Activated T-cell treated with anti-CD3 and anti-CD28 coated beads for 1 hour (primary cell): Measurements from ENCODE around the gene CCDC97.
"Not testable (repeated sequence)": the region's sequence is repeated elsewhere in the genome, so short reads cannot be mapped to it uniquely, and the experiment has no call there.

Experiments used
- DNase-seq: peaks from one replicate; pipeline ENCODE4 v3.0.0-alpha.2; 2020; ENCODE audit warnings: low read depth

The CCDC97 gene

DNA sequence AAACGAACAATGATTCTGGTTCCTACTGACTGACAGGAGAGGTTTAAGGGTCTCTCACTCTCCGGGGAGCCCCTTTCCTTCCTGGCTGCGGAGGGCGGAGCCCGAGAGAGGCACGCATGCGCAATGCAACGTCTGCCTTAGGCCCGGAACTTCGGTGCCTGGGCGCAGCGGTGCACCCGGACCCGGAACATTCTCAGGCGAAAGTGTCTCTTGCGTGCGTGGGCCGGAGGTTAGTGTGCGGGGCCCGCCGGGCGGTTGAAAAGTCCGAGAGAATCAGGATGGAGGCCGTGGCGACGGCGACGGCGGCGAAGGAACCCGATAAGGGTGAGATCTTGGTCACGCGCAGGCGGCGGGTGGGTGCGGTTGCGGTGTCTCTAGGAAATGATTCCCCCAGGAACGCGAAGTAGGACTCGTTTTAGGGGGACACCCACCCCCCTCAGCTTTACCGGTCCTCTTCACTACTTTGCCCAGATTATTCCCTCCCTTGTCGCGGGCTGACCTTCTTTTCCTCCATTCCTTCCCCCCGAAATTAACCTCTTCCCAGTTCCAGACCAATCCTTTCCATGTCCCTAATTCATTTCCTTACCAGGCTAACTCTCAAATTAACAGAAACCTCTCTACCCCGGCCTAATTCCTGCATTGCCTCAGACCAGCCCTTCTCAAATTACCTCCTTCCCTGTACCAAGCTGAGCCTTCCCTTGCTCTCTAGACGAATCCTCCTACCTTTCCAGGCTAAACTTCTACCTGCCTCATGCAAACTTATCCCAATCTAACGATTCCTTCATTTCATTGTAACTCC, at the start of gene CCDC97:
CCDC97 (plus strand) TSS at position 140 of the 799 bp plus-strand sequence; CDS start at position 279, 139 bp downstream.
- DNase-seq: peak; percentile 84

DNA sequence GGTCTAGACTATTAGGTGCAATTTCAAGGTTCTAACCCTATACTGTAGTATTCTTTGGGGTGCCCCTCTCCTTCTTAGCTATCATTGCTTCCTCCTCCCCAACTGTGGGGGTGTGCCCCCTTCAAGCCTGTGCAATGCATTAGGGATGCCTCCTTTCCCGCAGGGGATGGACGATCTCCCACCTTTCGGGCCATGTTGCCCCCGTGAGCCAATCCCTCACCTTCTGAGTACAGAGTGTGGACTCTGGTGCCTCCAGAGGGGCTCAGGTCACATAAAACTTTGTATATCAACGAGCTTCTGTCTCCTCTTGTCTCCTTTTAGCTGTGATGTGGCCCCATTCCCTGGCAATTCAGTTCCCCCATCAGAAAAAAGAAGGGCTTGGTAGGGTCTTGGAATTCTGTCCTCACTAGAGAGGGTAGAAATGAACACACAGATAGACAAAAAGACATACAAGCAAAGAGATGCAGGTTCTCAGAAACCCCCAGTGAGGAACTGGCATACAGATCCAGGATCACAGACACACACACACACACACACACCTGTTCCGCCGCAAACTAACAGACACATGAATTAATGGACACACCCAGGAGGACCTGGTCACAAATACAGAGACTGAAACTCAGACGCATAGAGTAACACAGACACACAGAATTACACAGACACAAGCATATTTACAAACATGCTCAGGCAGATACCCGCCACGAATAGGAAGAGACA, 48.3 kb upstream of the CCDC97 start:
- no peak for DNase-seq

DNA sequence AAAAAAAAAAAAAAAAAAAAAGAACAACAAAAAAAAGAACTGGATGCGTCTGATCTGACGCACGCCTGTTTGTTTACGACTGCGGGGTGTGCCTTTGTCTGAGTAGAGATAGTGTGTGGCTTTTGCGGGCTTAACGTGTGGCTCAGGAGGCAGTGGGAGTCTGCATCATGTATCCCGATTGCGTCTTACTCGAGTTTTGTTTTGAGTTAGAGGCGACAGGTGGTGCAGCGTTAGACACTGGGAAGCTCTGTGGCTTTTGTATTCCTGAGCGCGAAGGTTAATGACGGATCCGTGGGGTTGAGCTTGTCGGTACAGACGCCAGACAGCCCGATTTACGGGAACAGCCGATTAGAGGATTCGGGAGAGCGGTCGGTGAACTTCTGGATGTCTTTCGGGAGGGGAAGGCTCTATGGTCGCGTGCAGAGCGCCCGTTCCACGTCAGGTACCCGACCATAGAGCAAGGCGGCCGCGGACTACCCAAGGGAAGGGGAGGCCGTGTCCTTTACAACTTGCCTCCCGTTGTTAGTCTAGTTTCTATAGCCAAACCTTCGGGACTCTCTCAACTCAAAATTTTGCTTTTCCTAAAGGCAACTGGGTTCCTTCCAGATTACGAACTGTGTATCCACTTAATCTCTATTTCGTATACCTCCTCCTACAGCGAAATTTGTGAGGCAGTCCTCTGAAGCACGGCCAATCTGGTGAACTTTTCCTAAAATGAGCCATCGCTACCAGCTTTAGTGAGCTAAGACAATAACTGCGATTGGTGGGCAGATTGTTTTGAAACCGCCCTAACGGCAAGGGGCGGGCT, 46.7 kb upstream of the CCDC97 start:
- peak; percentile 68 for DNase-seq

DNA sequence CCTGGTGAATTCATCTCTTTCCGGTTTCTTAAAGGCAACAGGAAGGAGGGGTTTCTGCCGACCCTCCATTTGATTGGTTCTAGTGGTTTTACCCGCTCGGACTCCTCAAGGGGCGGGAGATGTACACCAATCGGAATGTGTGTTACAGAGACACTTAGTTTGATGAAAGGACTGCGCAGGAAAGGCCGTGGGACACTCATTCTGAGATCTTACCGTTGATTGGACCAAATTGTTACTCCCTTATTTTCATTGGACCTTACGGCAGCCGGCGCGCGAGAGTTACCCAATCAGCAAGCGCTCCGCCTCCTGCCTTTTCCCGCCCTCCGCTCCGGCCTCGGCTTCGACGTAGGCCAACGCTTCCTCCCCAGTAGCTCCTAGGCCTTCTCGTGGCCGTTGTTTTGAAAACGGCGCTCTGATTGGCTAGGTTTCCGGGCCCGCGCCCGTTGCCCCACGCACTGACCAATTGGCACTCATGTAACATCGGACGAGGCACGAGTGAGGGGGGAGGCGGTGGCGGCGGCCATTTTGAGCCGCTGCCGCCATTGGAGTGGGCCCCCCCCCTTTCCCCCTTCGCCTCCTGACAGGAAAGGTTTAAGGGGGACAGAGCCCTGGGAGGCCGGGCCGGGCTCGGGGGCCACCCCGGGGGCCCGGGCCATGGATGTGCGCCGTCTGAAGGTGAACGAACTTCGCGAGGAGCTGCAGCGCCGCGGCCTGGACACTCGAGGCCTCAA, 46.0 kb upstream of the CCDC97 start, which contains the start of gene HNRNPUL1:
HNRNPUL1 (plus strand) TSS at position 523 of the 731 bp plus-strand sequence; CDS start at position 655, 132 bp downstream.
- peak; percentile 99 for DNase-seq

DNA sequence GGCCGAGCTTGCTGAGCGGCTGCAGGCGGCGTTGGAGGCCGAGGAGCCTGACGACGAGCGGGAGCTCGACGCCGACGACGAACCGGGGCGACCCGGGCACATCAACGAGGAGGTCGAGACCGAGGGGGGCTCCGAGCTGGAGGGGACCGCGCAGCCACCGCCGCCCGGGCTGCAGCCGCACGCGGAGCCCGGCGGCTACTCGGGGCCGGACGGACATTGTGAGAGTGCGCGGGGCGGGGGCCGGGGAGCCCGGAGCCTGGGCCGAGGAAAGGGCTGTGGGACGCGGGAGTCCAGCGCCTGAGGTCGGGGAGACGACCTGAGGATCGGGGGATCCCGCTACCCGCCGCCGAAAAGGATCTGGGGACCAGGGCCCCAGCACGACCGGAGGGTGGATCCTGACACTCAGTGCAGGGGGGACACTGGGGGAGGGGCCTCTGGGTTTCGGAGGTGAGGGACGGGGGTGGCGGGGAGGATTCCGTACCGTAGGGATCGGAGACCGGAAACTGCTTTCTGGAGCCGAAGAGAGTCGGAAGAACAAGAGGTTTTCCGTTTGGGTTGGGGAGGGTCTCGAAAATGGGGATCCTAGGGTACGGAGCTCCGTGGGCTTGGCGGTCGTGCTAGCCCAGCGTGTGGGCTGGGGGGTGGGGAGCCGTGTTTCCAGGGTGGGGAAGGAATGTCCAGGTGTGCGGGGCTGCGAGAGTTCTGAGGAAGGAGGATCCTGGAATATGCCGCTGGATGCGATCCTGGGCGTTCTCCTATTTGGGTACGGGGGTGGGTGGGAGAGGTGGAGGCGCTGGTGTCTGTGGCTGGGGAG, 45.2 kb upstream of the CCDC97 start:
- DNase-seq: peak; percentile 44

DNA sequence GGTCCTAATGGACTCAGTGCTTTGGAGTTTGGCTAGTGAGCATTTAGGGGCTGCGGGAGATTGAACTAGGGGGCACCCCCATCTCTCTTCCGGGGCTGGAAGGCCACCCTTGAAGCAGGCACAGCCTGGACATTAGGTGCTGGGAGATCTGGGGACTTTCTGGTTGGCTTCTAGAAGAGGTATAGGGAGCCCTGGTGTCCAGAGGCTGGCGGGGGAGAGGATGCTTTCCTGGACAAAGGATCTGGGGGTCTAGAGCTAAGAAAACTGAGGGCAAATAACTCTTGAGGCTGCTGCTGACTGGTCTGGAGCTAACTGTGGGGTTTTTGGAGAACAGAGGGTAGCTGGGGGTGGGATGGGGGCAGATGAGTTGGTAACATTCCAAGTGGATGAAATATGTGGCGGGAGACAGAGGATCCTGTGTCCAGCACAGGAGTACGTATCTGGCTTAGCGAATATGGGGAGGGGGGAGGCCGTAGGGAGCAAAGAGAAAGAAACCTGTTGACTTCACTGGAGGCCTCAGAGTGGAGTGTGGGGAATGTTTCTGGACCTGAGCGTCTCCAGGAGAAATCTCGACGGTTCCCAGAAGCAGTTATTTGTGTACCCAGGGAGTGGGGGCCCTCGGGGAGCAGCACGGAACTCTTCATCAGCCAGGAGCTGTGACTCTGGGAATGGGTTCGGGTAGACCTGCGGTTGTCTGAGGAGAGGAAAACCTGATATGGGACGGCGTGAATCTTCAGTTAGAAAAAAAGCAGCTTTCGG, 44.4 kb upstream of the CCDC97 start:
- no peak for DNase-seq

DNA sequence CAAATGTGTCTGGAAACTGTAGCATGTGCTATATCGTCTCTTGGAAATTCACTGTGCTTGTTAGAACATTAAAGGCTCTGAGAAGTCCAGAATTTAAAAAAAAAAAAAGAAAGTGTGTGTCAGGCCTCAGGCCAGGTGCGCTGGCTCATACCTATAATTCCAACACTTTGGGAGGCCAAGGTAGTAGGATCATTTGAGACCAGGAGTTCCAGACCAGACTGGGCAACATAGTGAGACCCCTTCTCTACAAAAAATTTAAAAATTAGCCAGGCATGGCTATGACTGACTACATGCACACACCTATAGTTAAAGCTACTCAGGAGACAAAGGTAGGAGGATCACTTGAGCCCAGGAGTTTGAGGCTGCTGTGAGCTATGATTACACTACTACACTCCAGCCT, 40.9 kb upstream of the CCDC97 start:
- no peak for DNase-seq

DNA sequence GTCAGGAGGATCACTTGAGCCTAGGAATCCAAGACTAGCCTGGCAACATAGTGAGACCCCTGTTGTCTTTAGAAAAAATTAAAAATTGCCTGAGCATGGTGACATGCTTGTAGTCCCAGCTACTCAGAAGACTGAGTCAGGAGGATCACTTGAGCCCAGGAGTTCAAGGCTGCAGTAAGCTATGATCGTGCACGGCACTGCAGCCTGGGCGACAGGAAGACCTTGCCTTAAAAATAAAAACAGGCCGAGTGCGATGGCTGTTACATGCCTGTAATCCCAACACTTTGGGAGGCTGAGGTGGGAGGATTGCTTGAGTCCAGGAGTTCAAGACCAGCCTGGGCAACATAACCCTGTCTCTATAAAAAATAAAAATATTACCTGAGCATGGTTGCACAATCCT, 40.4 kb upstream of the CCDC97 start:
- no peak for DNase-seq

DNA sequence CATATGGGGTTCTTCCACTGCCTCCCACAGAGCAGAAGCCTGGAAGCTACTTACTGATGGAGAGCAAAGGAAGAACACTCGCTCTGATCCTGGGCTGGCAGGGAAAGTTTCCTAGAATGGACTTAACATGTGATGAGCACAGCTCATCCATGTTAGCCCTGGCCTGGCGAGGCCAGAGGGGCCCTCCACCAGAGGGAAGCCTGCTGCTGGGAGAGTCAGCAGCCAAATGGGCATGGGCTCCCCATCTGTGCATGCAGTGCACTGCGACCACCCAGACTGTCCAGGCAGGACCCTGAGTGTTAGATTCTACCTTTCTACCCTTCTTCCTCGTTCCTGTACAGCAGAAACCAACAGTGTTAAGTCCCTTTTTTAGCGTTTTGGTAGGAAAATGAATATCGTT, 36.9 kb upstream of the CCDC97 start:
- no peak for DNase-seq

DNA sequence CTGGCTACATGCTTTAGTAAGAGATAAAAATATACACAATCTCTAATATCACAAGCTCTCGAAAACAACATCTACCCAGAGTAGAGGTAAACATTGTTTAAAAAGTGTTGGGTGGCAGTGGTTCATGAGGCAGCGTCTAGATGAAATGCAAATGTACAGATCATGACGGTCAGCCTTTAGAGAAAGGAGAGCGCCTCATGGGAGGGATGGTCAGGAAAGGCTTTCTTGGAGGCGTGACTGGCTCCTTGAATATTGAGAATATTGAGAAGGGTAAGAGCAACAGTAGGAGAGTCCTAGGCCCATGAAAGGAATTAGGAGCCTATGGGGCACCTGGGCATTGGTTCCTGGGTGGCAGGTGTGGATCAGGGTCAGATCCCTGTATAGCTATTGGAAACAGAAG, 35.2 kb upstream of the CCDC97 start:
- no peak for DNase-seq

DNA sequence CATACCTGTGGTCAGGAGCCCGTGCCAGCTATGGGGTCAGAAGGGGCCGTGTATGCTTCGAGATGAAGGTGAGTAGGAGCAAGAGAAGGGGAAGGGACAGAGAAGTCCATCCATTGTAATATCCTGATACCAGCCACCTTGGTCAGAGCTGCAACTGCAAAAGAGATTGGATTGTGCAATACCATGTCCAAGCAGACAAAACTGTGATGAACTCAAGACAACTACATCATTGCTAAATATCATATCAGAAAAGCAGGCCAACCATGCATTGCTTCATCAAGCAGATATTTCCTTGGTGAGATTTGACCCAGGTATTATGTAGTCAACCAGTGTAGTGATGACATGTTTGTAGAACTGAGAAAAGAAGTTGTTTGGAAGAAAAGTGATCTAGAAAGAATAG, 33.7 kb upstream of the CCDC97 start:
- DNase-seq: no peak

DNA sequence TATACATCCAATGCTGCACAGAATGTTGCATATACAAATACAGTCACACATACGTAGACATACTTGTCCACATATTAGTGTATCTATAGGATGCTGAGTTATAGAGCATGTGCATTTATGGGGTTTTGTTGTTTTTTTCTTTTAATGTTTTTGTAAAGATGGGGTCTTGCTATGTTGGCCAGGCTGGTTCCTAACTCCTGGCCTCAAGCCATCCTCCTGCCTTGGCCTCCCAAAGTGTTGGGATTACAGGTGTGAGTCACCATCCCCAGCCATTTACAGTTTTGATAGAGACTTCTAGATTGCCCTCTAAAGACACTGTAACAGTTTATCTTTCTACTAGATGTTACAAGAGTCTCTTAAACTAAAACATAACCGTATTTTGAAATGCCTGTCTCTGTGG, 31.5 kb upstream of the CCDC97 start:
- no peak for DNase-seq

DNA sequence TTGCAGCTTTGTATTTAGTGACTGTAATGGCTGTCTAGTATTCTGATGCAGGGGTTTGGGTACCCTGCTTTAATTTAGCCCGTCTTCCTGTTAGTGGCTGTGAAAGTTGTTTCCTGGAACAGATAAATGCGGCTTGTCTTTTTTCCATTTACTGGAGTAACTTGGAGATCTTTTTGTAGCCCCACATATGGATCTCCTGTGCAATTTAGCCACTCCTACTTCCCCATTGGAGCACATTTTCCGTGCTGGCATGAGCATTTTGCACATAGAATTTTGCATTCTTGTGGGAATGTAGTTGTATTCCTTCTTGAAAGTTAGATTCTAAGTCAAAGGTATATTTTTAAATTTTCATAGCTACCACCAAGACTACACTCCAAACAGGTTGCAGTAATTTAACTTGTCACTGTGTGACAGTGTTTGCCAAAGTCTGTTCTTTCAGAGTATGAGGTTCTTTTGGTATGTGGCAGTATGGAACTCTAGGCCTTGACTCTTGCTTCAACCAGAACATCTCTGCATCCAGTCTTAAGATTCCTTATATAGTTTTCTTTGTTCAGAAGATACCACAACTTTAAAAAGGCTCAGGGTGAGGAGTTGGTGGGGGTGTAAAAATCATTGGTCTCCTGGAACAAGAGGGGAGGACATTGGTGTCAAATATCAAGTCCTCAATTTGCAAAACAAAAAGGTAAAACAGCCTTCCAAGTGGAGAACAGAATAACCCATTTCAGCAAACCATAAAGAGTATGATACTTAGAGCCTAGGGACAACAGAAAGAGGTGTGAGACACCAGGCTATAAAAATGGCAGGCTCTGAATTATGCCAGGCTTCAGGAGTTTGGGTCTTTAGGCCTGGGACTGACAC, 21.1 kb upstream of the CCDC97 start:
- no peak for DNase-seq

DNA sequence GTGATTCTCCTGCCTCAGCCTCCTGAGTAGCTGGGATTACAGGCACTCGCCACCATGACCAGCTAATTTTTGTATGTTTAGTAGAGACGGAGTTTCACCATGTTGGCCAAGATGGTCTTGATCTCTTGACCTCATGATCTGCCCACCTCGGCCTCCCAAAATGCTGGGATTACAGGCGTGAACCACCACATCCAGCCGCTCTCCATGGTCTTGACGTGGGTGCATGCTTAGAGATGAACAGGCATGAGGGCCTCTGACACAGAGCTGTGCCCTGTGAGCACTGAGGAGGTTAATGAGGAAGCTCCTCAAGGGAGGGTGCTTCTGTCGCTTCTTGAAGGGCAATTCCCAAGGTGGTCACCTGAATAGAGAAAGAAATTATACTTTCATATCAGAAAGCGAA, 20.2 kb upstream of the CCDC97 start:
- DNase-seq: not testable (repeated sequence)

DNA sequence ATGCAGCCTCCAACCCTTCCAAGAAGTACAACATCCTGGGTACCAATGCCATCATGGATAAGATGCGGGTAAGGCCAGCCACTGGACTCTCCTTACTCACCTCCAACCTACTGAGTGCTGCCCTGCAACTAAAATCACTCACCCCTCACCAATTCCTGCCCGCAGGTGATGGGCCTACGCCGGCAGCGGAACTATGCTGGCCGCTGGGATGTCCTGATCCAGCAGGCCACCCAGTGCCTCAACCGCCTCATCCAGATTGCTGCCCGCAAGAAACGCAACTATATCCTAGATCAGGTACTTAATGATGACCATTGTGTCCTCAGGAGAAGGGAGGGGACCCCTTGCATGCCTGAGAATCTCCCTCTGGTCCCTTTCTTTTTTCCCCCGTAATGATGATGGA, 15.6 kb upstream of the CCDC97 start:
- DNase-seq: no peak

DNA sequence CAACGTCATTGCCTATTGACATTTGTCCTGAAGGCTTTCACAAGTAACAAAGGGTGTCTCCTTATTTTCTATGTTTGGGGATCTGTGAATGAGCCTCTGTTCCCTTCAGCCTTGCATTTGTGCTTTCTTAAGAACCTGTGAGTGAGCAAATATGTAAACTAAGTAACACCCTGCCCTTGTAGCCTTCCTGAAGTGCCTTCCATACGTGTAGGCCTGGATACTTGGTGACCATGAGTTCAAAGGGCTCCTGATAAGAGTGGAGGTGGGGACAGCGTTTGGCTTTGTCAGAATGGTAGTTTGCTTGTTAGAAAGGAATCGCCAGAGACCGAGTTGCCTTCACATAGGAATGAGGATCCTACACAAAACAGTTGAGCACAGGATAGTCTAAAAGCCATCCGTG, 14.5 kb upstream of the CCDC97 start:
- no peak for DNase-seq

DNA sequence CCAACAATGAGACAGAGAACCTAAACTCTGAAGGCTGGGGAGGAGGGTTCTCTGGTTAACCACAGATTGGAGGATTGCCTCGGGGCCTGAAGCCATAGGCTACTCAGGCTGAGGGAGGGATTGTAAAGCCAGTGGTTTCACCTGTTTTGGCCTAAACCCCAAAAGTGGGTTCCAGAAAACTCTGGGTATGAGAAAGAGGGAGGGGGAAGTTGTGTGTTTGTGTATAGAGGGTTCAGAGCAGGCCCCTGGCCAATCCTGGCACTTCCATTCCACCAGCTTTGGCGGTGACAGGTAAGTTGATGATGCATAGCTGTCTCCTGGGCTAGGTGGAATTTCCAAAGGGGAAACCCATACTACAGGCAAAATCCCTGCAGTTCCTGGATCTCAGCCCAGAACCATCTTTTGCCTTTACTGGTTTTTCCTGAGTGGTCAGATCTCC, 13.5 kb upstream of the CCDC97 start:
- DNase-seq: no peak

DNA sequence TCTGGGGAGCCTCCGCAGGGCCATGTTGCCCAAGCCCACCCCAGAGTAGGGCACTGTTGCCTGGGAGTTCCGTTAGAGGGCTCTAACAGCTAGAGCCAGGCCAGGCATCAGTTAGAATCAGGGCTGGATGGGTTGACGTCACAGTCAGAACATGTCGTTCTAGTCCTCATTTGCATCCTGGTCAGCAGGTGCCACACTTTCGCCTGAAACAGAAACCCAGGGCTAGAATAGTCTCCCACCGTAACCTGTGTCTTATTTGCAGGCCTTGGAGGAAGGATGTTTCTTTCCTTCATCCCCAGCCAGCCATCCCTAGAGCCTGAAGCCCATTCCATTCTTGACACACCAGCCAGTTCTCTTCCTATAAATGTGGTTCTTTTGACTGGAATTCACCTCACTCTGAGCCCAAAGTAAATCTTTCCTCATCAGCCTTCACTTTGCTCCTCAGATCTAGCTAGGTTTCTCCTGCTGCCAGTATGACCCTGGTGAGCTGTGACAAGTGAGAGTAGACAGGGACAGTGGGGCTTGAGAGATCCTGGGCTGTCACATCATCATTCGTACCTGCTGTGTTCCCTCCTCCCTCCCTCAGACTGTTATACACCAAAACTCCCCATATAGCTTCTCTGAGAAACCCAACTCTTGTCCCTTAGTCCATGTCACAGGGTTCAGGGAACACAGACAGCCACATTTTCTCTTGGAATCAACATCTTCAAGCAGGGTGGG, 12.2 kb upstream of the CCDC97 start:
- no peak for DNase-seq
